Panc1 (cell line): ENCODE data around the gene IRF2BP1. TPM values are rescaled to one million over a fixed set of nuclear protein-coding genes. Genes with fewer than 3 reads are reported as not detected.

Experiments
- ATAC-seq: fragments of 200-7000 bp; cut with Tn5 transposase; 2 replicates; pipeline ENCODE4 v1.9.1; 2020; ENCODE audit warnings: mild to moderate bottlenecking, moderate library complexity
- BruUV-seq: library from RNA; stranded (reverse); fragments of 400-500 nt; replicated peaks from 2 replicates; lab custom pipeline; 2021; lab: Mats Ljungman, UMichigan
- CTCF ChIA-PET: fragments of 300-600 bp; sonication (Branson Sonifier 250); formaldehyde crosslinking; loops from one replicate; lab custom pipeline; 2022; ENCODE audit warnings: antibody characterized with exemption; lab: Charles Lee
- POLR2A ChIA-PET: fragments of 300-600 bp; sonication (Branson Sonifier 250); formaldehyde crosslinking; loops from one replicate; lab custom pipeline; 2022; ENCODE audit warnings: antibody characterized with exemption; lab: Charles Lee
- DNase-seq: peaks from one replicate; pipeline ENCODE4 v3.0.0-alpha.2; 2010; ENCODE audit warnings: low read depth, low spot score
- H3K27ac ChIP-seq: 2 replicates; pipeline ENCODE4 v1.5.1; 2011; ENCODE audit warnings: mild to moderate bottlenecking, low read length, inconsistent platforms
- H3K27me3 ChIP-seq: fragments of 200-500 bp; sonication (Bioruptor generic); 2 replicates; pipeline ENCODE4 v1.6.0; 2014; ENCODE audit warnings: low read length, inconsistent platforms; ENCODE audit not compliant: control insufficient read depth, insufficient read depth
- H3K36me3 ChIP-seq: fragments of 200-500 bp; sonication (Bioruptor generic); 2 replicates; pipeline ENCODE4 v1.5.1; 2014; ENCODE audit warnings: inconsistent platforms, mild to moderate bottlenecking, low read length, moderate library complexity; ENCODE audit not compliant: control insufficient read depth, insufficient read depth
- H3K4me1 ChIP-seq: 2 replicates; pipeline ENCODE4 v1.5.1; 2011; ENCODE audit warnings: inconsistent platforms, mild to moderate bottlenecking, low read length, moderate library complexity; ENCODE audit not compliant: control insufficient read depth, insufficient read depth
- H3K4me3 ChIP-seq, 2 experiments: 2 replicates each; pipeline ENCODE4 v1.5.1; 2011 to 2012; ENCODE audit warnings: low read depth in 2 of 2, low read length in 2 of 2, mild to moderate bottlenecking in 2 of 2, inconsistent platforms in 1 of 2, moderate library complexity in 1 of 2
- H3K9me3 ChIP-seq: fragments of 200-500 bp; sonication (Bioruptor generic); 2 replicates; pipeline ENCODE4 v1.5.1; 2014; ENCODE audit warnings: low read depth, mild to moderate bottlenecking, inconsistent platforms, low read length, moderate library complexity; ENCODE audit not compliant: control insufficient read depth, insufficient read depth
- CTCF ChIP-seq: fragments of 450-650 bp; IDR thresholded peaks from 2 replicates; pipeline ENCODE4 v1.5.1; 2017; ENCODE audit warnings: mild to moderate bottlenecking
- POLR2AphosphoS5 ChIP-seq: IDR thresholded peaks from 2 replicates; pipeline ENCODE4 v1.6.1; 2012; ENCODE audit warnings: mild to moderate bottlenecking, low read depth, low read length, moderate library complexity
- REST ChIP-seq, 2 experiments: IDR thresholded peaks; 2 replicates each; pipeline ENCODE4 v1.6.1; 2011 to 2012; ENCODE audit warnings: low read depth in 2 of 2, control low read depth in 1 of 2, low read length in 1 of 2, mild to moderate bottlenecking in 1 of 2, moderate library complexity in 1 of 2; ENCODE audit not compliant: insufficient read depth in 1 of 2
- SIN3A ChIP-seq: IDR thresholded peaks from 2 replicates; pipeline ENCODE4 v1.6.1; 2012; ENCODE audit warnings: low read depth, mild to moderate bottlenecking, low read length, moderate library complexity, borderline replicate concordance; ENCODE audit not compliant: insufficient read depth
- TCF7L2 ChIP-seq: IDR thresholded peaks from 2 replicates; pipeline ENCODE4 v1.6.1; 2011; ENCODE audit warnings: mild to moderate bottlenecking, low read depth, low read length, inconsistent platforms
- in situ Hi-C: cut with HindIII; loops from 2 replicates; pipeline ENCODE4 v1.10.0; 2016; ENCODE audit warnings: low sequenced_read_pairs, low pct_unique_long_range_greater_than_20kb
- intact Hi-C: fragments of 100-400 bp; cut with micrococcal nuclease; formaldehyde crosslinking; loops from one replicate; pipeline ENCODE4 v1.10.0; 2022; ENCODE audit not compliant: unreplicated experiment
- total RNA-seq: library from RNA; stranded (reverse); gene quantifications from one replicate; pipeline ENCODE4 v1.2.1, GENCODE V29; 2021; ENCODE audit not compliant: unreplicated experiment

The IRF2BP1 gene
- total RNA-seq, 1 experiment from 2014 or later: 21.9 TPM

GRCh38 chr19:45934551-45935230 lies 48.8 kb upstream of the IRF2BP1 start:
- H3K27ac ChIP-seq: no peak overlapping the region
- 0 out of 2 replicates have a peak, but pooled peaks cover 3% of the 10 kb centered on the region for H3K4me1 ChIP-seq
- intact Hi-C loops (no loop called here), in situ Hi-C loops (no loop called here)
- no peaks in the 10 kb centered on the region for H3K36me3 ChIP-seq
- ChIA-PET POLR2A (no interaction called here), CTCF (no interaction called here)
- BruUV-seq: no TSS peak
- DNase-seq: no peak
- no peak overlapping the region for H3K4me3 ChIP-seq
- ATAC-seq: no peak
- TF ChIP-seq REST (IDR thresholded peaks at IDR 0.05; ENCODE audit: insufficient read depth in 1 of 2, low read depth in 2 of 2, low read length in 1 of 2) (no peak), SIN3A (no peak), TCF7L2 (no peak), POLR2AphosphoS5 (no peak)
- H3K27me3 ChIP-seq: no peaks in the 10 kb centered on the region; the same call in 1 of the 2 replicates
- H3K9me3 ChIP-seq: no peaks in the 10 kb centered on the region

GRCh38 chr19:45933759-45934158 lies 47.8 kb upstream of the IRF2BP1 start:
- DNase-seq (no peak), ATAC-seq (no peak)
- ChIA-PET CTCF (no interaction called here), POLR2A (no interaction called here)
- intact Hi-C loops: no loop called here
- no peaks in the 10 kb centered on the region for H3K36me3 ChIP-seq
- BruUV-seq: no TSS peak
- 0 out of 2 replicates have a peak, but pooled peaks cover 3% of the 10 kb centered on the region for H3K4me1 ChIP-seq
- no peaks in the 10 kb centered on the region; the same call in 1 of the 2 replicates for H3K27me3 ChIP-seq
- no peak overlapping the region for H3K27ac ChIP-seq
- no peaks in the 10 kb centered on the region for H3K9me3 ChIP-seq
- H3K4me3 ChIP-seq: no peak overlapping the region
- in situ Hi-C loops: no loop called here
- no peak for TF ChIP-seq SIN3A
- no peak for TF ChIP-seq TCF7L2
- no peak for TF ChIP-seq CTCF
- TF ChIP-seq REST (IDR thresholded peaks at IDR 0.05; ENCODE audit: insufficient read depth in 1 of 2, low read depth in 2 of 2, low read length in 1 of 2): no peak
- TF ChIP-seq POLR2AphosphoS5: no peak
